SU-DHL-6 (cell line): ENCODE data around the gene SESN1.

Experiments
- H2AFZ ChIP-seq: fragments of 200-600 bp; sonication (generic); 2 replicates; pipeline ENCODE4 v1.6.1; 2014; ENCODE audit warnings: low read depth, mild to moderate bottlenecking, moderate library complexity, mixed read lengths, antibody characterized with exemption, low read length; ENCODE audit not compliant: severe bottlenecking
- H3F3A ChIP-seq: fragments of 200-600 bp; shearing (Covaris generic); 2 replicates; pipeline ENCODE4 v1.6.0; 2016; ENCODE audit warnings: antibody characterized with exemption, mild to moderate bottlenecking; ENCODE audit not compliant: insufficient read depth
- H3K27ac ChIP-seq: fragments of 200-600 bp; sonication (generic); 2 replicates; pipeline ENCODE4 v1.5.1; 2016; ENCODE audit warnings: low read depth, mild to moderate bottlenecking, low read length, moderate library complexity, mixed read lengths
- H3K27me3 ChIP-seq: fragments of 200-600 bp; sonication (generic), shearing (Covaris generic); 2 replicates; pipeline ENCODE4 v1.6.0; 2014; ENCODE audit warnings: mild to moderate bottlenecking, low read length
- H3K36me3 ChIP-seq: fragments of 200-600 bp; sonication (generic); 2 replicates; pipeline ENCODE4 v1.6.1; 2014; ENCODE audit warnings: mild to moderate bottlenecking, low read length, mixed read lengths
- H3K4me2 ChIP-seq: fragments of 300-600, 200-600 bp; shearing (Covaris generic), sonication (generic); 2 replicates; pipeline ENCODE4 v1.6.0; 2014; ENCODE audit warnings: low read length, low read depth, mild to moderate bottlenecking; ENCODE audit not compliant: poor library complexity, severe bottlenecking
- H3K4me3 ChIP-seq: fragments of 200-600 bp; sonication (generic); 2 replicates; pipeline ENCODE4 v1.5.1; 2014; ENCODE audit warnings: antibody characterized with exemption, low read length, mild to moderate bottlenecking, mixed read lengths; ENCODE audit not compliant: insufficient read depth, poor library complexity, severe bottlenecking
- H3K79me2 ChIP-seq: fragments of 200-600 bp; sonication (generic); 2 replicates; pipeline ENCODE4 v1.6.1; 2014; ENCODE audit warnings: mild to moderate bottlenecking, low read length, moderate library complexity; ENCODE audit not compliant: insufficient read depth
- H3K9ac ChIP-seq: fragments of 200-600 bp; sonication (generic); 2 replicates; pipeline ENCODE4 v1.7.0; 2014; ENCODE audit warnings: mild to moderate bottlenecking, low read length
- H3K9me2 ChIP-seq: fragments of 200-600 bp; sonication (generic); replicated peaks from 2 replicates; pipeline ENCODE4 v1.6.1; 2014; ENCODE audit warnings: low read length; ENCODE audit not compliant: insufficient read depth
- H3K9me3 ChIP-seq: fragments of 200-600 bp; sonication (generic); 2 replicates; pipeline ENCODE4 v1.6.1; 2014; ENCODE audit warnings: low read length, mixed read lengths; ENCODE audit not compliant: insufficient read depth
- H4K20me1 ChIP-seq: fragments of 200-600 bp; sonication (generic); 2 replicates; pipeline ENCODE4 v1.6.1; 2014; ENCODE audit warnings: low read depth, mild to moderate bottlenecking, antibody characterized with exemption, low read length, moderate library complexity, mixed read lengths
- EZH2phosphoT487 ChIP-seq: fragments of 200-600 bp; sonication (generic), shearing (Covaris generic); conservative IDR thresholded peaks from 2 replicates; pipeline ENCODE4 v1.6.1; 2018; ENCODE audit warnings: mild to moderate bottlenecking, antibody characterized with exemption, low read length, moderate library complexity, mixed read lengths
- TF ChIP-seq, protein P1 (sequence below): fragments of 200-600 bp; sonication (generic); IDR thresholded peaks from one replicate; pipeline ENCODE4 v1.5.1; 2017; ENCODE audit warnings: antibody characterized with exemption, mild to moderate bottlenecking, low read length, moderate library complexity; ENCODE audit not compliant: insufficient read depth, poor library complexity, severe bottlenecking

The SESN1 gene

DNA sequence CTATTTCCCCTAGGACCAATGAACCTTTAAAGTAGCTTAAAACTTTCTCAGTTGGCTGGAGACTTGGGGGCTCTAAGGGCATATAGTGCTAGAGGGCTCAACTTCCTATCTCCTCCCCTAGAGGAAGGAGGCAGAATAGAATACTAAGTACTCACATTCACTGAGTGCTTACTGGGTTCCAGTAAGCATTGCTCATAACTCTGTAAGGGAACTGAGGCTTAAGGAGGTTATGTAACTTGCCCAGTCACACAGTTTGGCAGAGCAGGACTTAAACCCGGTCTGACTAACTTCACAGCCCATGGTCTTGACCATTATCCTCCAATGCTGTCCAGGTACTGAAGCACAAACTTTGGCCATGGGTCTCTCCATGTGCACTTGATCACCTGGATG is 12.5 kb downstream of the SESN1 start:
- Histone ChIP-seq H4K20me1 (no peaks in the 10 kb centered on the region), H3F3A (no peaks in the 10 kb centered on the region), H3K27ac (no peak overlapping the region), H3K4me2 (no peak overlapping the region), H3K36me3 (no peaks in the 10 kb centered on the region), H3K9me2 (no peaks in the 10 kb centered on the region), H3K9ac (no peak overlapping the region), H3K27me3 (no peaks in the 10 kb centered on the region), H3K9me3 (no peaks in the 10 kb centered on the region), H3K79me2 (no peaks in the 10 kb centered on the region), H2AFZ (no peak overlapping the region), H3K4me3 (no peak overlapping the region)
- TF ChIP-seq, protein P1, sequence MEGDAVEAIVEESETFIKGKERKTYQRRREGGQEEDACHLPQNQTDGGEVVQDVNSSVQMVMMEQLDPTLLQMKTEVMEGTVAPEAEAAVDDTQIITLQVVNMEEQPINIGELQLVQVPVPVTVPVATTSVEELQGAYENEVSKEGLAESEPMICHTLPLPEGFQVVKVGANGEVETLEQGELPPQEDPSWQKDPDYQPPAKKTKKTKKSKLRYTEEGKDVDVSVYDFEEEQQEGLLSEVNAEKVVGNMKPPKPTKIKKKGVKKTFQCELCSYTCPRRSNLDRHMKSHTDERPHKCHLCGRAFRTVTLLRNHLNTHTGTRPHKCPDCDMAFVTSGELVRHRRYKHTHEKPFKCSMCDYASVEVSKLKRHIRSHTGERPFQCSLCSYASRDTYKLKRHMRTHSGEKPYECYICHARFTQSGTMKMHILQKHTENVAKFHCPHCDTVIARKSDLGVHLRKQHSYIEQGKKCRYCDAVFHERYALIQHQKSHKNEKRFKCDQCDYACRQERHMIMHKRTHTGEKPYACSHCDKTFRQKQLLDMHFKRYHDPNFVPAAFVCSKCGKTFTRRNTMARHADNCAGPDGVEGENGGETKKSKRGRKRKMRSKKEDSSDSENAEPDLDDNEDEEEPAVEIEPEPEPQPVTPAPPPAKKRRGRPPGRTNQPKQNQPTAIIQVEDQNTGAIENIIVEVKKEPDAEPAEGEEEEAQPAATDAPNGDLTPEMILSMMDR, result no peak
- no peak for TF ChIP-seq EZH2phosphoT487

GRCh38 chr6:109081516-109082187 is 13.0 kb downstream of the SESN1 start:
- no peak overlapping the region for H3K4me2 ChIP-seq
- H3K27ac ChIP-seq, result no peak overlapping the region
- no peaks in the 10 kb centered on the region for H3K36me3 ChIP-seq
- H2AFZ ChIP-seq, result no peak overlapping the region
- no peaks in the 10 kb centered on the region for H3F3A ChIP-seq
- H4K20me1 ChIP-seq, result no peaks in the 10 kb centered on the region
- no peaks in the 10 kb centered on the region for H3K79me2 ChIP-seq
- H3K9me2 ChIP-seq, result no peaks in the 10 kb centered on the region
- TF ChIP-seq, protein P1, result no peak
- no peak for TF ChIP-seq EZH2phosphoT487
- H3K4me3 ChIP-seq, result no peak overlapping the region
- H3K27me3 ChIP-seq, result no peaks in the 10 kb centered on the region
- no peak overlapping the region for H3K9ac ChIP-seq
- H3K9me3 ChIP-seq, result no peaks in the 10 kb centered on the region

DNA sequence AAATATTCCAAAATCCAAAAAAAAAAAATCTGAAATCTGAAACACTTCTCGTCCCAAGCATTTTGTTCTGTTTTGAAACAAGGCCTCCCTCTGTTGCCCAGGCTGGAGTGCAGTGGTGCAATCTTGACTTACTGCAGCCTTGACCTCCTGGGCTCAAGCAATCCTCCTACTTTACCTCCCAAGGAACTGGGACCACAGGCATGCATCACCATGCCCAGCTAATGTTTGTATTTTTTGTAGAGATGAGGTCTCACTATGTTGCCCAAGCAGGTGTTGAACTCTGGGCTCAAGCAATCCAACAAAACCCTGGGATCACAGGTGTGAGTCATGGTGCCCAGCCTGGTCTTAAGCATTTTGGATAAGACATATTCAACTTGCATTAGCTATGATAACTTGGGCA is 13.6 kb downstream of the SESN1 start:
- Histone ChIP-seq H3K4me2 (no peak overlapping the region), H3K4me3 (no peak overlapping the region), H3K27ac (no peak overlapping the region), H4K20me1 (no peaks in the 10 kb centered on the region), H2AFZ (no peak overlapping the region), H3K79me2 (no peaks in the 10 kb centered on the region), H3K9ac (no peak overlapping the region), H3K36me3 (no peaks in the 10 kb centered on the region), H3F3A (no peaks in the 10 kb centered on the region), H3K9me2 (no peaks in the 10 kb centered on the region), H3K27me3 (no peaks in the 10 kb centered on the region), H3K9me3 (no peaks in the 10 kb centered on the region)
- TF ChIP-seq EZH2phosphoT487, result no peak
- TF ChIP-seq, protein P1, result no peak
